ENCODE results near the gene CCDC28B. TPM values are rescaled to one million over a fixed set of nuclear protein-coding genes. Genes with fewer than 3 reads are reported as not detected.

Gene CCDC28B
- polyA plus RNA-seq, 1 donor from 2014 or later = 176 TPM

- Histone ChIP-seq H3K27me3 (ENCODE audit: insufficient read depth, low read depth, low read length) (no peaks in the 10 kb centered on the region), H3K79me2 (replicated peaks; ENCODE audit: insufficient read depth, low read length) (peaks cover 22% of the 10 kb centered on the region), H3K9me2 (ENCODE audit: insufficient read depth, low read length) (no peaks in the 10 kb centered on the region), H3K9ac (ENCODE audit: low read length) (peak within 1 kb of the TSS; percentile 73), H3K4me3 (ENCODE audit: low read length) (peak within 1 kb of the TSS; percentile 83), H2AFZ (ENCODE audit: low read depth, low read length) (peak within 1 kb of the TSS; percentile 54), H3F3A (ENCODE audit: insufficient read depth, low read length, poor library complexity, severe bottlenecking) (no peaks in the 10 kb centered on the region), H4K20me1 (ENCODE audit: insufficient read depth) (no peaks in the 10 kb centered on the region), H3K27ac (ENCODE audit: low read length) (peak within 1 kb of the TSS; percentile 75), H3K9me3 (ENCODE audit: low read length) (no peaks in the 10 kb centered on the region), H3K36me3 (ENCODE audit: insufficient read depth, low read length) (no peaks in the 10 kb centered on the region), H3K4me2 (ENCODE audit: low read length) (peak within 1 kb of the TSS; percentile 74)
- TF ChIP-seq RAD21 (conservative IDR thresholded peaks at IDR 0.05) (peak; percentile 26), EP300 (conservative IDR thresholded peaks at IDR 0.05; ENCODE audit: poor library complexity, severe bottlenecking) (peak; percentile 82), TAF1 (IDR thresholded peaks at IDR 0.05; ENCODE audit: low read depth) (peak; percentile 55), SMC3 (conservative IDR thresholded peaks at IDR 0.05; ENCODE audit: poor library complexity) (peak; percentile 39), CTCF (IDR thresholded peaks at IDR 0.05; ENCODE audit: poor library complexity, severe bottlenecking) (peak; percentile 45), POLR2AphosphoS5 (IDR thresholded peaks at IDR 0.05) (peak; percentile 65), EZH2 (IDR thresholded peaks at IDR 0.05; ENCODE audit: borderline replicate concordance, insufficient read depth, low read length, poor library complexity, severe bottlenecking) (no peak), REST (IDR thresholded peaks at IDR 0.05; ENCODE audit: borderline replicate concordance) (peak; percentile 23), MXI1 (conservative IDR thresholded peaks at IDR 0.05; ENCODE audit: poor library complexity, severe bottlenecking) (peak; percentile 90)
These were observed 20.8 kb upstream of the CCDC28B start, which contains the start of gene TXLNA for GRCh38 chr1:32179443-32180185. Gene TXLNA, plus strand, starts transcription at chr1:32179675. Its CDS starts 671 bp downstream, at chr1:32180346.

- H3K27me3 ChIP-seq (ENCODE audit: insufficient read depth, low read depth, low read length) = no peaks in the 10 kb centered on the region
- no peaks in the 10 kb centered on the region for H3F3A ChIP-seq (ENCODE audit: insufficient read depth, low read length, poor library complexity, severe bottlenecking)
- H3K9me3 ChIP-seq (ENCODE audit: low read length) = no peaks in the 10 kb centered on the region
- H4K20me1 ChIP-seq (ENCODE audit: insufficient read depth) = no peaks in the 10 kb centered on the region
- H3K9me2 ChIP-seq (ENCODE audit: insufficient read depth, low read length) = no peaks in the 10 kb centered on the region
- H3K79me2 ChIP-seq (replicated peaks; ENCODE audit: insufficient read depth, low read length) = peaks cover 22% of the 10 kb centered on the region
- H3K9ac ChIP-seq (ENCODE audit: low read length) = peak overlapping the region; percentile 73
- peak overlapping the region; percentile 75 for H3K27ac ChIP-seq (ENCODE audit: low read length)
- H3K36me3 ChIP-seq (ENCODE audit: insufficient read depth, low read length) = no peaks in the 10 kb centered on the region
- peak overlapping the region; percentile 83 for H3K4me3 ChIP-seq (ENCODE audit: low read length)
- peak overlapping the region; percentile 32 for H2AFZ ChIP-seq (ENCODE audit: low read depth, low read length)
- peak overlapping the region; percentile 74 for H3K4me2 ChIP-seq (ENCODE audit: low read length)
- TF ChIP-seq MXI1 (conservative IDR thresholded peaks at IDR 0.05; ENCODE audit: poor library complexity, severe bottlenecking) = no peak
- TF ChIP-seq EP300 (conservative IDR thresholded peaks at IDR 0.05; ENCODE audit: poor library complexity, severe bottlenecking) = no peak
- TF ChIP-seq REST (IDR thresholded peaks at IDR 0.05; ENCODE audit: borderline replicate concordance) = no peak
- no peak for TF ChIP-seq TAF1 (IDR thresholded peaks at IDR 0.05; ENCODE audit: low read depth)
- TF ChIP-seq RAD21 (conservative IDR thresholded peaks at IDR 0.05) = no peak
- no peak for TF ChIP-seq EZH2 (IDR thresholded peaks at IDR 0.05; ENCODE audit: borderline replicate concordance, insufficient read depth, low read length, poor library complexity, severe bottlenecking)
- TF ChIP-seq CTCF (IDR thresholded peaks at IDR 0.05; ENCODE audit: poor library complexity, severe bottlenecking) = no peak
- TF ChIP-seq SMC3 (conservative IDR thresholded peaks at IDR 0.05; ENCODE audit: poor library complexity) = no peak
- no peak for TF ChIP-seq POLR2AphosphoS5 (IDR thresholded peaks at IDR 0.05)
These were observed 20.0 kb upstream of the CCDC28B start for GRCh38 chr1:32180186-32181060.
